KMS-11 (cell line): ENCODE measurements around the gene NTRK2.

Experiments used
- H2AFZ ChIP-seq: fragments of 200-600 bp; sonication (generic); 2 replicates; pipeline ENCODE4 v1.6.1; 2016; ENCODE audit warnings: antibody characterized with exemption, mixed run types, low read depth
- H3K27ac ChIP-seq: fragments of 200-600 bp; sonication (generic); 2 replicates; pipeline ENCODE4 v1.6.1; 2016; ENCODE audit warnings: mild to moderate bottlenecking, mixed run types
- H3K27me3 ChIP-seq: fragments of 200-600 bp; sonication (generic); 2 replicates; pipeline ENCODE4 v1.6.1; 2017; ENCODE audit warnings: mild to moderate bottlenecking, low read depth, mixed run types, moderate library complexity; ENCODE audit not compliant: insufficient read depth
- H3K36me3 ChIP-seq: fragments of 200-600 bp; sonication (generic); 2 replicates; pipeline ENCODE4 v1.6.1; 2017; ENCODE audit warnings: mild to moderate bottlenecking, mixed run types; ENCODE audit not compliant: insufficient read depth
- H3K4me1 ChIP-seq: fragments of 200-600 bp; sonication (generic); 2 replicates; pipeline ENCODE4 v1.6.1; 2016; ENCODE audit warnings: mild to moderate bottlenecking, low read depth, mixed run types; ENCODE audit not compliant: poor library complexity, severe bottlenecking
- H3K4me2 ChIP-seq: fragments of 200-600 bp; sonication (generic); 2 replicates; pipeline ENCODE4 v1.7.0; 2016; ENCODE audit warnings: mild to moderate bottlenecking, mixed run types
- H3K4me3 ChIP-seq: fragments of 200-600 bp; sonication (generic); IDR thresholded peaks from 2 replicates; pipeline ENCODE4 v1.6.1; 2017; ENCODE audit warnings: low read depth, low read length, mixed read lengths; ENCODE audit not compliant: insufficient read depth
- H3K79me2 ChIP-seq: fragments of 200-600 bp; sonication (generic); 2 replicates; pipeline ENCODE4 v1.6.1; 2016; ENCODE audit warnings: low read depth, mixed run types; ENCODE audit not compliant: insufficient read depth
- H3K9ac ChIP-seq: fragments of 200-600 bp; sonication (generic); 2 replicates; pipeline ENCODE4 v1.6.1; 2016; ENCODE audit warnings: mild to moderate bottlenecking, mixed run types
- H4K20me1 ChIP-seq: fragments of 200-600 bp; sonication (generic); 2 replicates; pipeline ENCODE4 v1.6.1; 2016; ENCODE audit warnings: mild to moderate bottlenecking, mixed run types; ENCODE audit not compliant: insufficient read depth
- TF ChIP-seq, protein P1 (sequence below): fragments of 200-600 bp; sonication (generic); conservative IDR thresholded peaks from 2 replicates; pipeline ENCODE4 v1.6.1; 2017; ENCODE audit warnings: low read depth, mild to moderate bottlenecking, antibody characterized with exemption, low read length, moderate library complexity, mixed read lengths

NTRK2 gene

DNA sequence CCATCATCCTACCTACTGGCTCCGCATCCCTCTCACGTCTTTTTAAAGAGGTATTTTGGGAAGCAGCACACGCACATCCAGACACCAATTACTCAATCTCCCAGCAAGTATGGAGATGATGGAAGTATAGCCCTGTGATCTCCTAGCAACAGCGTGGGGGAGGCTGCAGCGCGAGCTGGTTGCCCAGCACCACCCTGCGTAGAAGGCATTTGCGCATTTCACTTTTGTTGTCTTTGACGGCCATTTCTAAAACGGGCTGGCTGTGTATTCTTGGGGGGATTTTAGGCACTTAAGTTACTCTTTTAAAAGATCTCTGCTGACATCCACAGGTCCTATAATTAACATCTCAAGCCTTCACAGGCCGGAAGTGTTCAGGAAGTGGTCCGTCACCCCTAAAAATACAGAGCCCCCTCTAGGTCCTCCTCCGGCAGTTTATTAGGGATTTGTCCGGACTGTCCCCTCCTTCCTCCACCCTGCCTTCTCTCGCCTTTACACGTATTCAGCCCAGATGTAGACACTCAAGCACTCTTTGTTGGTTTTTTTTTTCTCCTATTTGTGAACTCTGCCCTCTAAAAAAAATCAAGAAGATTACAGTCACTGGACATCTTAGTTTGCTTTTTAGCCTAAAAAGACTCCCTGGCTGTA lies 371.4 kb downstream of the NTRK2 start:
- Histone ChIP-seq H3K4me3 (no peak overlapping the region), H3K79me2 (no peaks in the 10 kb centered on the region), H3K27ac (no peak overlapping the region), H3K4me1 (no peaks in the 10 kb centered on the region), H3K9ac (no peak overlapping the region), H3K36me3 (no peaks in the 10 kb centered on the region), H3K27me3 (no peaks in the 10 kb centered on the region), H2AFZ (no peak overlapping the region), H3K4me2 (no peak overlapping the region), H4K20me1 (no peaks in the 10 kb centered on the region)
- TF ChIP-seq, protein P1, sequence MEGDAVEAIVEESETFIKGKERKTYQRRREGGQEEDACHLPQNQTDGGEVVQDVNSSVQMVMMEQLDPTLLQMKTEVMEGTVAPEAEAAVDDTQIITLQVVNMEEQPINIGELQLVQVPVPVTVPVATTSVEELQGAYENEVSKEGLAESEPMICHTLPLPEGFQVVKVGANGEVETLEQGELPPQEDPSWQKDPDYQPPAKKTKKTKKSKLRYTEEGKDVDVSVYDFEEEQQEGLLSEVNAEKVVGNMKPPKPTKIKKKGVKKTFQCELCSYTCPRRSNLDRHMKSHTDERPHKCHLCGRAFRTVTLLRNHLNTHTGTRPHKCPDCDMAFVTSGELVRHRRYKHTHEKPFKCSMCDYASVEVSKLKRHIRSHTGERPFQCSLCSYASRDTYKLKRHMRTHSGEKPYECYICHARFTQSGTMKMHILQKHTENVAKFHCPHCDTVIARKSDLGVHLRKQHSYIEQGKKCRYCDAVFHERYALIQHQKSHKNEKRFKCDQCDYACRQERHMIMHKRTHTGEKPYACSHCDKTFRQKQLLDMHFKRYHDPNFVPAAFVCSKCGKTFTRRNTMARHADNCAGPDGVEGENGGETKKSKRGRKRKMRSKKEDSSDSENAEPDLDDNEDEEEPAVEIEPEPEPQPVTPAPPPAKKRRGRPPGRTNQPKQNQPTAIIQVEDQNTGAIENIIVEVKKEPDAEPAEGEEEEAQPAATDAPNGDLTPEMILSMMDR = no peak

DNA sequence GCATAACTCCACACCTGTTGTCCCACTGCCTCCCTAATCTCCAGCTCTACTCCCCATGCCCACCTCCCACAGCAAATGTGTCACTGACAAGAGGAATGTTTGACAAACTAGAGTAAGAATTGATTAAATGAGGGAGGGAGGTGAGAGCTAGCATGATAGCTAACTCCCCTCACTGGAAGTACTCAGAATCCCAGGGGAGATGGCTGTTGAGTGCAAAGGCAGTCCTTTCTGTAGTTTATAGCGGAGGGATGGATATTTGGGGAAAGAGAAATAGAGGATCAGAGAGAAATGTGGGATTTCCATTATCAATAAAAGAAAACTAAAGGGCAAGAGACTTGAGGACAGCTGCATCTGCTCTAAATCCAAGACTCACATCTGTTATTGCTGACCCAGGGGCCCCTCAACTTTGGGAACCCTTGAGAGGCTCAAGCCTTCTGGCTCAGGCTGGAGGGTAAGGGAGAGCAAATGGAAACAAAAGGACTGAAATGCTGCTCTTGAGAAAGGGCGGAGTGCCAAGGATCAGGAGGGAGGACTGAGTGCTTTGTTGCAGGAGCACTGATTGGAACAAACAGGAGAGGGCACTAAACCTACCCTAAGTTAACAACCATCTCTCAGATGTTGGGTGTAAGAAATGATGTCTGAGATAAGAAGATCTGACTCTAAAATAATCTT lies 372.1 kb downstream of the NTRK2 start:
- H3K36me3 ChIP-seq = no peaks in the 10 kb centered on the region
- no peak overlapping the region for H3K27ac ChIP-seq
- H2AFZ ChIP-seq = no peak overlapping the region
- no peak overlapping the region for H3K9ac ChIP-seq
- no peak overlapping the region for H3K4me2 ChIP-seq
- TF ChIP-seq, protein P1 = no peak
- H3K4me1 ChIP-seq = no peaks in the 10 kb centered on the region
- no peaks in the 10 kb centered on the region for H3K27me3 ChIP-seq
- H3K4me3 ChIP-seq = no peak overlapping the region
- no peaks in the 10 kb centered on the region for H4K20me1 ChIP-seq
- no peaks in the 10 kb centered on the region for H3K79me2 ChIP-seq

DNA sequence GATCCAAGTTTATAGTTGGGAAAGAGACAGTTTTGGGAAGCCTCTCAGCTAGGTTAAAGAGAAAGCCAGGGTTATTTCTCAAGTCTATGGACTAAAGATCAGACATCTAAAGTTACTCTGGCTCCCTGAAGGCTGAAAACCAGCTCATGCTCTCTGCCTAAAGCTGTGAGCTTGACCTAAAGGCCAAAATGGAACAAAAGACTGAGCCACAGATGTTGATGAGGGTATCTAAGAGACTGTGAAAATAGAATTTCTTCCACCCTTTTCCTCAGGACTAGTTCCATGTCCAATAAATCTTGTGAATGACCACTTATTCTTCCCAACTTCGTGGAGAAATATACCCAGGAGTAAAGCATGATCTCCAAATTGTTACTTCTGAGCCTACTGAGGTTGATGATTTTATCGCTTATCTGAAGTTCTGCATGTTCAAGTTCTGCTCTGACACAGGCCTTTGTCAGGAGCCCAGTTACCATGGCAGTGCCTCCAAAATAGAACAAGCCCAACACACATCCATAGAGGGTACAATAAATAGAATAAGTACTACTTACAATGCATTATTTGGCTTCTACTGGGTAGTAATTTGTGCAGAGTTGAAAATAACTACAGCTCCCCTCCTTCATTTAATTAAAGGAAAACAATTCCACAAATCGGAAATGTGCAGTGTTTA lies 373.6 kb downstream of the NTRK2 start:
- Histone ChIP-seq H3K36me3 (no peaks in the 10 kb centered on the region), H4K20me1 (no peaks in the 10 kb centered on the region), H3K27me3 (no peaks in the 10 kb centered on the region), H2AFZ (no peak overlapping the region), H3K4me2 (no peak overlapping the region), H3K4me1 (no peaks in the 10 kb centered on the region), H3K4me3 (no peak overlapping the region), H3K27ac (no peak overlapping the region), H3K9ac (no peak overlapping the region), H3K79me2 (no peaks in the 10 kb centered on the region)
- TF ChIP-seq, protein P1 = no peak

DNA sequence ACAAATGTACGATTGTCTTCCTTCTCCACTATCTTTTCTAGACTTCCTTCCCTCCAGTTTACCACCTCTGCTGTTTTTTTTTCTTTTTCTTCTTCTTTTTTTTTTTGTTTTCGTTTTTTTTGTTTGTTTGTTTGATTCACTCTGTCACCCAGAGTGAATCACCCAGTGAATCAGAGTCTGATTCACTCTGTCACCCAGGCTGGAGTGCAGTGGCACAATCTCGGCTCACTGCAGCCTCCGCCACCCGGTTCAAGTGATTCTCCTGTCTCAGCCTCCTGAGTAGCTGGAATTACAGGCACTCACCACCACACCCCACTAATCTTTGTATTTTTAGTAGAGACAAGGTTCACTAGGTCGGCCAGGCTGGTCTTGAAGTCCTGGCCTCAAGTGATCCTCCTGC lies 375.7 kb downstream of the NTRK2 start:
- Histone ChIP-seq H3K9ac (no peak overlapping the region), H4K20me1 (no peaks in the 10 kb centered on the region), H3K27me3 (no peaks in the 10 kb centered on the region), H3K4me2 (no peak overlapping the region), H3K79me2 (no peaks in the 10 kb centered on the region), H3K4me1 (no peaks in the 10 kb centered on the region), H3K27ac (no peak overlapping the region), H2AFZ (no peak overlapping the region), H3K4me3 (no peak overlapping the region), H3K36me3 (no peaks in the 10 kb centered on the region)
- TF ChIP-seq, protein P1 = no peak
